Stimulated activated CD8-positive, alpha-beta memory T cell treated with anti-CD3 and anti-CD28 coated beads, Interleukin-15, amount 100 ng/mL, for 4 hours (primary cell): Measurements from ENCODE around the gene ZBTB21.

Source experiments
- DNase-seq, 2 donors: peaks; one replicate each; pipeline ENCODE4 v3.0.0-alpha.2; 2020; ENCODE audit warnings: low read depth in 2 of 2

The ZBTB21 gene

GRCh38 chr21:41992576-41992975 is 17.6 kb downstream of the ZBTB21 start:
- DNase-seq, result no peak

GRCh38 chr21:41991659-41992058 is 18.5 kb downstream of the ZBTB21 start:
- DNase-seq, result no peak

GRCh38 chr21:41989698-41990097 is 20.5 kb downstream of the ZBTB21 start:
- DNase-seq, result no peak

GRCh38 chr21:41987310-41987709 is 22.9 kb downstream of the ZBTB21 start:
- DNase-seq, result no peak

- DNase-seq, result no peak
Measured at GRCh38 chr21:41985662-41986416, 24.3 kb downstream of the ZBTB21 start.

GRCh38 chr21:41983229-41983628 is 26.9 kb downstream of the ZBTB21 start:
- DNase-seq, result no peak

GRCh38 chr21:41980561-41980960 is 29.6 kb downstream of the ZBTB21 start:
- no peak for DNase-seq

GRCh38 chr21:41979751-41980369 is 30.3 kb downstream of the ZBTB21 start:
- DNase-seq, result no peak

GRCh38 chr21:41979335-41979734 is 30.8 kb downstream of the ZBTB21 start:
- DNase-seq, result no peak

GRCh38 chr21:41977034-41977950 is 32.9 kb downstream of the ZBTB21 start:
- no peak for DNase-seq

- DNase-seq, result no peak
Measured at GRCh38 chr21:41976611-41977010, 33.5 kb downstream of the ZBTB21 start.

GRCh38 chr21:41975391-41976272 is 34.5 kb downstream of the ZBTB21 start:
- DNase-seq, result no peak

GRCh38 chr21:41974752-41975053 is 35.5 kb downstream of the ZBTB21 start:
- no peak for DNase-seq

- no peak for DNase-seq
Measured at GRCh38 chr21:41973861-41974751, 36.1 kb downstream of the ZBTB21 start.

GRCh38 chr21:41973427-41973831 is 36.7 kb downstream of the ZBTB21 start:
- DNase-seq, result no peak

GRCh38 chr21:41972511-41973205 is 37.5 kb downstream of the ZBTB21 start:
- DNase-seq, result no peak

GRCh38 chr21:41971891-41972290 is 38.3 kb downstream of the ZBTB21 start:
- DNase-seq, result no peak

- DNase-seq, result no peak
Measured at GRCh38 chr21:41970751-41971653, 39.2 kb downstream of the ZBTB21 start.

- DNase-seq, result no peak
Measured at GRCh38 chr21:41970106-41970391, 40.1 kb downstream of the ZBTB21 start.
